NCI-H526 (cell line): Measurements from ENCODE around the gene KCND2.
"Not testable (repeated sequence)": the region's sequence is repeated elsewhere in the genome, so short reads cannot be mapped to it uniquely, and the experiment has no call there.

Source experiments
- DNase-seq, 2 experiments: peaks; one replicate each; lab custom pipeline; 2025; lab: John Stamatoyannopoulos, UW

Gene KCND2

GRCh38 chr7:120743128-120743527 lies 470.2 kb downstream of the KCND2 start:
- DNase-seq = no peak

- DNase-seq = no peak
Measured at GRCh38 chr7:120760050-120760449, 487.1 kb downstream of the KCND2 start.

GRCh38 chr7:120760851-120761250 lies 487.9 kb downstream of the KCND2 start:
- DNase-seq = no peak

- DNase-seq = no peak
Measured at GRCh38 chr7:120770206-120770605, 497.2 kb downstream of the KCND2 start.

- no peak for DNase-seq
Measured at GRCh38 chr7:120774481-120774880, 501.5 kb downstream of the KCND2 start.

- DNase-seq = no peak
Measured at GRCh38 chr7:120775755-120776154, 502.8 kb downstream of the KCND2 start.

- DNase-seq = not testable (repeated sequence)
Measured at GRCh38 chr7:120779078-120779477, 506.1 kb downstream of the KCND2 start.

GRCh38 chr7:120780451-120780850 lies 507.5 kb downstream of the KCND2 start:
- not testable (repeated sequence) for DNase-seq

GRCh38 chr7:120780938-120781337 lies 508.0 kb downstream of the KCND2 start:
- no peak for DNase-seq

GRCh38 chr7:120781924-120782323 lies 508.9 kb downstream of the KCND2 start:
- DNase-seq = not testable (repeated sequence)

- no peak for DNase-seq
Measured at GRCh38 chr7:120783273-120783672, 510.3 kb downstream of the KCND2 start.

- no peak for DNase-seq
Measured at GRCh38 chr7:120783721-120784120, 510.7 kb downstream of the KCND2 start.

- no peak for DNase-seq
Measured at GRCh38 chr7:120785095-120785494, 512.1 kb downstream of the KCND2 start.

GRCh38 chr7:120792091-120792860 lies 519.3 kb downstream of the KCND2 start:
- DNase-seq = peak; percentile 74 to 91

- DNase-seq = no peak
Measured at GRCh38 chr7:120792861-120793130, 519.8 kb downstream of the KCND2 start.

GRCh38 chr7:120793213-120793936 lies 520.4 kb downstream of the KCND2 start:
- no peak for DNase-seq

- no peak for DNase-seq
Measured at GRCh38 chr7:120794106-120794729, 521.2 kb downstream of the KCND2 start.

- DNase-seq = no peak
Measured at GRCh38 chr7:120797026-120797645, 524.2 kb downstream of the KCND2 start.

- no peak for DNase-seq
Measured at GRCh38 chr7:120799147-120799546, 526.2 kb downstream of the KCND2 start.
